Measurements from ENCODE around the gene DDX4.
"Not testable (repeated sequence)": the region's sequence is repeated elsewhere in the genome, so short reads cannot be mapped to it uniquely, and the experiment has no call there.

Gene DDX4

DNA sequence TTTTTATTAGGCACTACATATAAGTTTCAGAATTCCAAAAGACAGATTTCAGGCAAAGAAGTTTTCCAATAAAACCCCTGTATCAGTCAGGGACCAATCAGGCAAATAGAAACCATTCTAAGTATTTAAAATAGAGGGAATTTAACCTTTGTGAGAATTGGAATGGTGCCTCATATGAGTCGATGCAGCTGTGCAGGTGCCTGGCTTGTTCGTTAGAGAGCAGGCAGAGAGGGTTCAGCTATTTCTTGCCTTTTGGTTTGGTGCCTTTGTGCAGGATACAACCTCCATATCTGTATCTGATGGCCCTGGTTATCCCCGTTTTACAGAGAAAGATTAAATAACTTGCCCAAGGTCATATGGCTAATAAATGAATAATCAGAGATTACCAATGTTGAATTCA, 6.0 kb upstream of the DDX4 start:
- DNase-seq, result no peak

GRCh38 chr5:55732585-55732984, 5.3 kb upstream of the DDX4 start:
- DNase-seq, result no peak

GRCh38 chr5:55734658-55735057, 3.2 kb upstream of the DDX4 start:
- DNase-seq, result no peak

- DNase-seq, result no peak
These were observed 4.9 kb downstream of the DDX4 start for GRCh38 chr5:55742778-55743177.

- no peak for DNase-seq
These were observed 10.0 kb downstream of the DDX4 start for GRCh38 chr5:55747778-55748318.

- no peak for DNase-seq
These were observed 11.5 kb downstream of the DDX4 start for GRCh38 chr5:55749387-55749786.

GRCh38 chr5:55750063-55750462, 12.2 kb downstream of the DDX4 start:
- DNase-seq, result no peak

DNA sequence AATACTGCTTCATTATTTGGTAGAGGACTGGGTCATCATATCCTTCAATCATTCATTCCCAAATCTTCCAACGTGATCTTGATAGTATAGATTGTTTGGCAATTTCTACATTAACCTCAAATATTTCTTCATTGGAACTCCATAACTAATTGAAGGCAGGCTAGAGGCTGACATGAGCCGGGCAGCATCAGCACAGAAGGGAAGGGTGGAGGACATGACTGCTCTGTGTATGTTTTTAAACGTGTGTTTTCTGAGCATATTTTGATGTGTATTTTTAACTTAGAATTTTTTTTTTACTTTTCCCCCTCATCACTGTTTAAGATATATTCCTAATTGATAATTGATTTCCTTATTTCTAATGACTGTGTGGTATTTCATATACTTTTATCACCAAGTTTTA, 12.6 kb downstream of the DDX4 start:
- no peak for DNase-seq

- DNase-seq, result no peak
These were observed 20.4 kb downstream of the DDX4 start for GRCh38 chr5:55758231-55758630.

- DNase-seq, result no peak
These were observed 20.9 kb downstream of the DDX4 start for GRCh38 chr5:55758714-55759113.

DNA sequence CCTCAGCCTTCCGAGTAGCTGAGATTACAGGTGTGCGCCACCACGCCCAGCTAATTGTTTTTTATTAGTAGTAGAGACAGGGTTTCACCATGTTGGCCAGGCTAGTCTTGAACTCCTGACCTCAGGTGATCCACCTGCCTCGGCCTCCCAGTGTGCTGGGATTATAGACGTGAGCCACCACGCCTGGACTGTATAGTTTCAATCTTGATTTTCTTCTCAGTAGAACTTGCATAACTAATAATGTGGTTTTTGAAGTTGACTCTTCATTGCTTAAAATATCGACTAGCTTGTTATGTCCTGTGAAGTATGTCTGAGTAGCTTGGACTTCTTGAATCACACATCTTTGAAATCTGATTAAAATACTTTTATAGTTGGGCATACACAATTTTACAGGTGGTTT, 23.9 kb downstream of the DDX4 start:
- not testable (repeated sequence) for DNase-seq

DNA sequence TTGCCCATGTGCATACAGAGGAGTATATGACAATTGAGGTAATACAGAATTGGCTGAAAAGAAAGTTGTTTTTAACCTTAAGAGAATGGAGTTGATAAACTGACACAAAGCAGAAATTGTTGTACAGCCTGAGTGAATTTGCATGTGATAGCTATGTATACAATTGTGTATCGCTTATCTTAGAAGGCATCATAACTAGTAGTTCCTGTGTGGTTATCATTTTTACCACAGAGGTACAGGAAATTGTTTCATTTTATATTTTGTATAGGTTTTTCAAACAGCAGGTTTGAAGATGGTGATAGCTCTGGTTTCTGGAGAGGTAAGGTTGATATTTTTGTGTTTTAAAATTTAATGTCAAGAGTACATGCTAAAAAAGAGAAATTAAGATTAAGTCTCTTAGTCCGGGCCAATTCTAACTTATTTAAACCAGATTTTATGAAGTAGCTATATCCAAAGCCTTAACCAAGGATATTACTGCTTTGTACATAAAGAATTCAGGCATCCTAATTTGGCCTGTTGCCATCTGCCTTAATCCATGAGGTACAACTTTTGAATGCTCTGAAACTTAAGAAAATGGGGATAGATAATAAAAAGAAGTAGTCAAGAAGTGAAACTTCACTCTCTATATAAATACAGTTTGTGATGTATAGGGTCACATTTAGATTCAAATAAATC, 26.0 kb downstream of the DDX4 start:
- peak in 1 of 2 donors; percentile 14 for DNase-seq

- no peak for DNase-seq
These were observed 30.4 kb downstream of the DDX4 start for GRCh38 chr5:55768279-55768678.

DNA sequence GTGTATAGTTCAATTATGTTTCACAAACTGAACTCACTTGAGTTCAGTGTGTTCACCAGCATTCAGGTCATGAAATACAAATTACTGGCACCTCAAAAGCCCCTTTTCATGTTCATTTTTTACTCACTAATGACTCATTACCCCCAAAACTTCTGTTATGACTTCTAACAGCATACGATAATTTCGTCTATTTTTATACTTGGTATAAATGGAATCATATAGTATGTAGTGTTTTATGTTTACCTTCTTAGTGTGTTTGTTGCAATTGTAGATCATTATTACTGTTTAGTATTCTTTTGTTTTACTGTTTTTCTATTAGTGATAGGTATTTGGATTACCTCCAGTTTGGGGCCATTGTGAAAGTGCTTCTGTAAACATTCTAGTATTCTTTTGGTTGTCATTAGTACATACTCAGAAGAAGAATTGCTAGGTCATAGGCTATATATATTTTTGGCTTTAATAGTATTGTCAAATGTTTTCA, 33.4 kb downstream of the DDX4 start:
- DNase-seq, result no peak

- DNase-seq, result no peak
These were observed 35.2 kb downstream of the DDX4 start for GRCh38 chr5:55773057-55773456.

DNA sequence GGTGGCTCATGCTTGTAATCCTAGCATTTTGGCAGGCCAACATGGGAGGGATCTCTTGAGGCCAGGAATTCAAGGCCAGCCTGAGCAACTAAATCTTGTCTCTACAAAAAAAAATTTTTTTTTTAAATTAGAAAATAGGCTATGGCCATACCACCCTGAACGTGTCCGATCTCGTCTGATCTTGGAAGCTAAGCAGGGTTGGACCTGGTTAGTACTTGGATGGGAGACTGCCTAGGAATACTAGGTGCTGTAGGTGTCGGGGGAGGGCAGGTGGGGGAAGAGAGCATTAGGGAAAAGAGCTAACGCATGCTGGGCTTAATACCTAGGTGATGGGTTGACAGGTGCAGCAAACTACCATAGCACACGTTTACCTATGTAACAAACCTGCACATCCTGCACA, 39.5 kb downstream of the DDX4 start:
- DNase-seq, result no peak

DNA sequence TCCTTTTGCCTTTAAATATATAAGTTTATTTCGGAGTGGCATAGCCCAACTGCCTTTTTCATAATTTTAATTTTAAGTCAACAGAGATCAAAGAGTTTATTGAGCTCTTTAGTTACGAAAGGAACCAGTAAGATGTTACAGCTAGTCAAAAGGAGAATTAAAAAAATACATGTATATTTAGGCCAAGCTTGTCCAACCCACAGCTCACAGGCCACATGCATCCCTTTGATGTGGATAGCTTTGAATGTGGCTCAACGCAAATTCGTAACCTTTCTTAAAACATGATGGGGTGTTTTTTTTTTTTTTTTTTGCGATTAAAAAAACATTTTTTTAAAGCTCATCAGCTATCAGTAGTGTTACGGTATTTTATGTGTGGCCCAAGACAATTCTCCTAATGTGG, 63.1 kb downstream of the DDX4 start:
- DNase-seq, result no peak

GRCh38 chr5:55808814-55809213, 71.0 kb downstream of the DDX4 start:
- peak in 1 of 2 donors; percentile 6 for DNase-seq

GRCh38 chr5:55815939-55816338, 78.1 kb downstream of the DDX4 start:
- DNase-seq, result not testable (repeated sequence)

DNA sequence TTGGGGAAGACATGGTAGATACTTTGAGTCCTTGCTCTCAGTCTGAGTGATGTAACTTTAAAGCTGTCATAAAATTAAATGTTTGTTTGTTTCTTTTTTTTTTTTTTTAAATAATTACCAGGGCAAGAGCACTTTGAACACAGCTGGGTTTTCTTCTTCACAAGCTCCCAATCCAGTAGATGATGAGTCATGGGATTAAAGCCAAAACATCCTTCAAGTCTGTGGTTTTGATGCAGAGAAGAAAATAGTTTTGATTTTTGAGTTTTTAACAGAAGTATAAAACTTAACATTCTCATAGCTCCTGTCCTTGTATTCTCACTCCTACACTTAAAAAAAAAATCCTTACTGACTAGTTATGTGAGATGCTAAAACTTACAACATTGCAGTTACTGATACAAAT, 78.5 kb downstream of the DDX4 start:
- DNase-seq, result no peak

- DNase-seq, result no peak
These were observed 79.2 kb downstream of the DDX4 start for GRCh38 chr5:55817030-55817429.

DNA sequence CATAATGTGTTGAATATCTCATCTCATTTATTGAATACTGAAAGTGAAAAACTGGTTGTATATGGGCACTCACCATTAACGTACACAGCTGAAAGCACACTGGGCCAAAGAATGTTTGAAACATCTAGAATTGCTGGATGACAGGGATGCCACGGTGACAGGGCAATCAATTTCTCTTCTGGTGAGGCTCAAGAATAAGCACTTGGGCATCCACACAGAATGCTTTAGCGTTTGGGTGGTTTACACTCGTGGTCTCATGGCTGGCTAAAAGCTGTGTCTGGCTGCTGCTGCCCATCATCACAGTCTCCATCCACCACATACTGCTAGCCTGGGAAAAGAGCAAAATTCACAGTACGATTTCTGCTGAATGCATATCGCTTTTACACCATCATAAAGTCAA, 82.6 kb downstream of the DDX4 start:
- DNase-seq, result no peak

DNA sequence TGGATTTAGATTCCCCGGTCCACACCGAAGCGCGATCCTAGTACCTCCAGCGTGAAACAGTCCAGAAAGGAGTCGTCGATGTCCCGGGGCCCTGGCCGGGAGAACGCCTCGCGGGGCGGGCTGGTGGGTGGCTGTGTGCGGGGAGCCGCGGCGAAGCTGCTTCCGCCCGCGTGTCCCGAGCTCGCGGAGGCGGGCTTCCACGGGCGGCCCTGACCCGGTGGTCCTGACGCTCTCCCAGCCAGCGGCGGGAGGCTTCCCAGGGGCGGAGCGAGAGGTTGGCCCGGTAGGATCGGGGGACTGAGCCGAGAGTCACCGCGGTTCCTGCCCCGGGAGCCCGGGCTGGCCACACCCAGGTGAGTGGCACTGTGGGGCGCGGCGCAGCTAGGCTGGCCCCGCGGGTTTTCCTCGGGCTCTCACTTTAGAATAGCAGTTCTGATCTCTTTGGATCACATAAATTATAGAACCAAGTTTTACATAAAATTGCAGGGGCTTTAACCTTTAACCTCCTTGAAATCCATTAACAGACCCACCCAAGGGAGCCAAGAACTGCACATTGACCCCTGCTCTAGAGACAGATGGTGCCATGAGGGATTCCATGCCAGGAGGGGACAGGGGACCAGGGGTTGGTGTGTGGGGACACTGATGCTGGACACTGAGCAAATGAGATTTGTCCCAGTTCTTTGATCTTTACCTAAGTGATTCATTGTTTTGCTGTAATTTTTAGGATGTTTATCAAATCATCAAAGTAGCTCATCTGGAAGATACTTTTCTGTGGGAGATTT, 84.1 kb downstream of the DDX4 start:
- peak in 1 of 2 donors; percentile 2 for DNase-seq

DNA sequence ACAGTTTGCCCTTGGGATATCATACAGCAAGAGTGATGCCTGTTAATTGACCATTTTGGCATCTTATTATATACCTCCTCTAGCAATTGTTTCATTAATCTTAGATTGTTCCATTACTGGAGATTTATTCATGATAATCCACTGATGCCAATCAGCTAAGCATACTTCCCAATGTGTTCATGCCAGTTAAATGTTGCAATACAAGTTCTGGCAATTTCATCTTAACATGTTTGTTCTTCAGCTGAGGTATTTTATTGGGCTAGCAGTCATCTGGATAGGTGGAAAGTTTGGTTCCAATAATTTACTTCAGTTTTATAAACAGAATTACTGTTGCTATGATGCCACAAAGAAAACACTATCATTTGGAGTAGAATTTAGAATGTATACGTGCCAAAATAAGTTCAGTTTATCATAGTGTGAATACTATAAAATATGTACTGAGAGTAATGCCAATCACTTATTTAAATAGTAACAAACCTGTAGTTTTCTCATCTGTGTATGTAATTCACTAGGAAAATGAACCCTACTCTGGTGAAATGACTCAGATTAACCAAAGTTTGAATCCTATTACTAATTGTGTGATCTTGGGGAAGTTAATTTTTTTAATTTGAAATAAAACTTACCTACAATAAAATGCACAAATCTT, 85.4 kb downstream of the DDX4 start:
- no peak for DNase-seq
